Measurements from ENCODE around the gene ADRA2C.

DNA sequence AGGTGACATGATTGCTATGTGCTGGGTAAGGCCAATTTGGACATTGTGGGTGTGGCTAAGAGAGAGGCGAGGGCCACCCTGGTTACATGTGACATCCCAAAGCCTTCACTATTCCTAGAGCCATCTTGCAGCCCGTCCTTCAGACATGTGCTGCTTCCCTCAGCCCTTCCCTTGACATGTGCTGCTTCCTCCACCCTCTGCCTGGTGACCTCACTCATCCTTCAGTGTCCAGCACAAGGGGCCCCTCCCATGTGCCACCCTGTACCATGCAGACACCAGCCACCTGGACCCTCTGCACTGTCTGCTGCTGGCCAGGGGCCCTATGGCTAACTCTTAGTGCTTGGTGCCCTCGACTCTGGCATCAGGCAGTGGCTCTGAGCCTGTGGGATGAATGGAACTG lies 27.4 kb downstream of the ADRA2C start:
- TF ChIP-seq EZH2 (IDR thresholded peaks at IDR 0.05; ENCODE audit: borderline replicate concordance) (no peak), EZH2phosphoT487 (IDR thresholded peaks at IDR 0.05; ENCODE audit: low read depth, severe bottlenecking, unreplicated experiment) (no peak)
- TF ChIP-seq, protein P1, sequence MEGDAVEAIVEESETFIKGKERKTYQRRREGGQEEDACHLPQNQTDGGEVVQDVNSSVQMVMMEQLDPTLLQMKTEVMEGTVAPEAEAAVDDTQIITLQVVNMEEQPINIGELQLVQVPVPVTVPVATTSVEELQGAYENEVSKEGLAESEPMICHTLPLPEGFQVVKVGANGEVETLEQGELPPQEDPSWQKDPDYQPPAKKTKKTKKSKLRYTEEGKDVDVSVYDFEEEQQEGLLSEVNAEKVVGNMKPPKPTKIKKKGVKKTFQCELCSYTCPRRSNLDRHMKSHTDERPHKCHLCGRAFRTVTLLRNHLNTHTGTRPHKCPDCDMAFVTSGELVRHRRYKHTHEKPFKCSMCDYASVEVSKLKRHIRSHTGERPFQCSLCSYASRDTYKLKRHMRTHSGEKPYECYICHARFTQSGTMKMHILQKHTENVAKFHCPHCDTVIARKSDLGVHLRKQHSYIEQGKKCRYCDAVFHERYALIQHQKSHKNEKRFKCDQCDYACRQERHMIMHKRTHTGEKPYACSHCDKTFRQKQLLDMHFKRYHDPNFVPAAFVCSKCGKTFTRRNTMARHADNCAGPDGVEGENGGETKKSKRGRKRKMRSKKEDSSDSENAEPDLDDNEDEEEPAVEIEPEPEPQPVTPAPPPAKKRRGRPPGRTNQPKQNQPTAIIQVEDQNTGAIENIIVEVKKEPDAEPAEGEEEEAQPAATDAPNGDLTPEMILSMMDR (IDR thresholded peaks at IDR 0.05; ENCODE audit: poor library complexity) = no peak

Data from hepatocyte (in vitro differentiated cells).